ENCODE measurements around the gene GLIS2.

DNA sequence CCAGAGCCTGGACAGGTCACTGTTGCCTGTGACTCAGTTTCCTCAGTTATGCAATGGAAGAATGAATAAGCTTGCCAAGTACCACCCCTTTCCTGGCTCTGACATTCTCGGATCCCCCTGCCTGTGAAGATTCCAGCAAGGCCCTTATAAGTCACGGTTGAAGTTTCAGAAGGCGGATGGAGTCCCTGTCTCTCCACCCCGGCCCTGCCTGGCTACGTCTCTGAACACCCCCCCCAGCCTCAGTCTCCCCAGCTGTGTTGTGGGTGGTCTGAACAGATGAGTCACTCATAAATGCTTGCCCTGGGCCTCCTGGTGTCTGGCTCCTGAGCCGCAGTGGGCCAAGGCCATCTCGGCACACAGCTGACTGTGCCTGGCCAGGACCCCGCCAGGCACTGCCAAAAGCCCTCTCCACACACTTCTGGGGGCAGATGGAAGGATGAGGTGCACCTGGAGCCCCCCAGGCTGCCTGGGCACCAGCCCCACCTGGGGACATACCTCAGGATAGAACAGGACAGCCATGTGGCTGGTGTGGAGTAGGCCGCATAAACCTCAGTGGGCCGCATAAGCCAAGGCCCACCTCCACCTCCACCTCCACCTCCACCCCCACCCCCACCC, 71.2 kb downstream of the GLIS2 start:
- TF ChIP-seq SP1 (IDR thresholded peaks at IDR 0.05; ENCODE audit: low read depth) (no peak), JUND (IDR thresholded peaks at IDR 0.05) (no peak), POLR2AphosphoS5 (IDR thresholded peaks at IDR 0.05; ENCODE audit: low read depth, low read length) (no peak), YY1 (IDR thresholded peaks at IDR 0.05; ENCODE audit: extremely low read depth, insufficient replicate concordance, low read depth, low read length) (no peak), RAD21 (IDR thresholded peaks at IDR 0.05; ENCODE audit: low read depth) (no peak)
- TF ChIP-seq, protein P1, sequence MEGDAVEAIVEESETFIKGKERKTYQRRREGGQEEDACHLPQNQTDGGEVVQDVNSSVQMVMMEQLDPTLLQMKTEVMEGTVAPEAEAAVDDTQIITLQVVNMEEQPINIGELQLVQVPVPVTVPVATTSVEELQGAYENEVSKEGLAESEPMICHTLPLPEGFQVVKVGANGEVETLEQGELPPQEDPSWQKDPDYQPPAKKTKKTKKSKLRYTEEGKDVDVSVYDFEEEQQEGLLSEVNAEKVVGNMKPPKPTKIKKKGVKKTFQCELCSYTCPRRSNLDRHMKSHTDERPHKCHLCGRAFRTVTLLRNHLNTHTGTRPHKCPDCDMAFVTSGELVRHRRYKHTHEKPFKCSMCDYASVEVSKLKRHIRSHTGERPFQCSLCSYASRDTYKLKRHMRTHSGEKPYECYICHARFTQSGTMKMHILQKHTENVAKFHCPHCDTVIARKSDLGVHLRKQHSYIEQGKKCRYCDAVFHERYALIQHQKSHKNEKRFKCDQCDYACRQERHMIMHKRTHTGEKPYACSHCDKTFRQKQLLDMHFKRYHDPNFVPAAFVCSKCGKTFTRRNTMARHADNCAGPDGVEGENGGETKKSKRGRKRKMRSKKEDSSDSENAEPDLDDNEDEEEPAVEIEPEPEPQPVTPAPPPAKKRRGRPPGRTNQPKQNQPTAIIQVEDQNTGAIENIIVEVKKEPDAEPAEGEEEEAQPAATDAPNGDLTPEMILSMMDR (IDR thresholded peaks at IDR 0.05 in 2 of 3, conservative IDR thresholded peaks at IDR 0.05 in 1 of 3; ENCODE audit: borderline replicate concordance in 1 of 3, insufficient read depth in 1 of 3, low read depth in 2 of 3, low read length in 2 of 3), result no peak
- TF ChIP-seq, protein P2, sequence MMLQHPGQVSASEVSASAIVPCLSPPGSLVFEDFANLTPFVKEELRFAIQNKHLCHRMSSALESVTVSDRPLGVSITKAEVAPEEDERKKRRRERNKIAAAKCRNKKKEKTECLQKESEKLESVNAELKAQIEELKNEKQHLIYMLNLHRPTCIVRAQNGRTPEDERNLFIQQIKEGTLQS (IDR thresholded peaks at IDR 0.05), result no peak
- TF ChIP-seq, protein P3, sequence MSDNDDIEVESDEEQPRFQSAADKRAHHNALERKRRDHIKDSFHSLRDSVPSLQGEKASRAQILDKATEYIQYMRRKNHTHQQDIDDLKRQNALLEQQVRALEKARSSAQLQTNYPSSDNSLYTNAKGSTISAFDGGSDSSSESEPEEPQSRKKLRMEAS (IDR thresholded peaks at IDR 0.05), result no peak
